ENCODE results near the gene TRAK1. TPM values are rescaled to one million over a fixed set of nuclear protein-coding genes. Genes with fewer than 3 reads are reported as not detected.

Gene TRAK1
- polyA plus RNA-seq, 3 donors: 6.8 to 16.7 (median 10.5) TPM

- H3K27ac ChIP-seq (ENCODE audit: low read depth, low read length): peak overlapping the region; percentile 87
- WGBS, 3 donors: 36 to 58% (median 36%) methylated on average over 7 of the region's 7 CpGs
Measured at GRCh38 chr3:42066516-42067181, 24.5 kb upstream of the TRAK1 start.

- no peak overlapping the region for H3K27ac ChIP-seq (ENCODE audit: low read depth, low read length)
- 23 to 48% (median 29%) methylated on average over 3 of the region's 3 CpGs for WGBS, 3 donors
Measured at GRCh38 chr3:42067326-42067725, 23.8 kb upstream of the TRAK1 start.

- H3K27ac ChIP-seq (ENCODE audit: low read depth, low read length): no peak overlapping the region
- 86 to 90% (median 90%) methylated on average over 7 of the region's 7 CpGs for WGBS, 3 donors
Measured at GRCh38 chr3:42068303-42069088, 22.7 kb upstream of the TRAK1 start.

GRCh38 chr3:42070089-42070488 is 21.1 kb upstream of the TRAK1 start:
- H3K27ac ChIP-seq (ENCODE audit: low read depth, low read length): no peak overlapping the region
- WGBS, 3 donors: 96 to 98% (median 97%) methylated on average over 2 of the region's 2 CpGs

GRCh38 chr3:42070524-42070923 is 20.6 kb upstream of the TRAK1 start:
- H3K27ac ChIP-seq (ENCODE audit: low read depth, low read length): no peak overlapping the region
- WGBS, 3 donors: 93 to 95% (median 95%) methylated on average over 1 of the region's 1 CpG

GRCh38 chr3:42071904-42072812 is 19.0 kb upstream of the TRAK1 start:
- H3K27ac ChIP-seq (ENCODE audit: low read depth, low read length): peak overlapping the region; percentile 3
- 4 to 13% (median 4%) methylated on average over 17 of the region's 17 CpGs for WGBS, 3 donors

GRCh38 chr3:42072831-42073301 is 18.3 kb upstream of the TRAK1 start:
- 30 to 58% (median 34%) methylated on average over 7 of the region's 7 CpGs for WGBS, 3 donors
- H3K27ac ChIP-seq (ENCODE audit: low read depth, low read length): no peak overlapping the region

- no peak overlapping the region for H3K27ac ChIP-seq (ENCODE audit: low read depth, low read length)
- WGBS, 3 donors: 76 to 92% (median 86%) methylated on average over 5 of the region's 5 CpGs
Measured at GRCh38 chr3:42077785-42078184, 13.4 kb upstream of the TRAK1 start.

GRCh38 chr3:42078677-42079076 is 12.5 kb upstream of the TRAK1 start:
- WGBS, 3 donors: 93 to 96% (median 95%) methylated on average over 3 of the region's 3 CpGs
- H3K27ac ChIP-seq (ENCODE audit: low read depth, low read length): no peak overlapping the region

- peak overlapping the region; percentile 52 for H3K27ac ChIP-seq (ENCODE audit: low read depth, low read length)
- 68 to 87% (median 73%) methylated on average over 13 of the region's 13 CpGs for WGBS, 3 donors
Measured at GRCh38 chr3:42079701-42080452, 11.3 kb upstream of the TRAK1 start.

- H3K27ac ChIP-seq (ENCODE audit: low read depth, low read length): peak overlapping the region; percentile 52
- 71 to 85% (median 78%) methylated on average over 1 of the region's 1 CpG for WGBS, 3 donors
Measured at GRCh38 chr3:42080453-42080872, 10.7 kb upstream of the TRAK1 start.

GRCh38 chr3:42081838-42082473 is 9.2 kb upstream of the TRAK1 start:
- no peak overlapping the region for H3K27ac ChIP-seq (ENCODE audit: low read depth, low read length)
- 65 to 87% (median 68%) methylated on average over 7 of the region's 7 CpGs for WGBS, 3 donors

GRCh38 chr3:42084586-42084985 is 6.6 kb upstream of the TRAK1 start:
- no peak overlapping the region for H3K27ac ChIP-seq (ENCODE audit: low read depth, low read length)
- WGBS, 3 donors: 83 to 85% (median 83%) methylated on average over 3 of the region's 3 CpGs

- 83 to 89% (median 88%) methylated on average over 11 of the region's 11 CpGs for WGBS, 3 donors
- H3K27ac ChIP-seq (ENCODE audit: low read depth, low read length): no peak overlapping the region
Measured at GRCh38 chr3:42085641-42086376, 5.3 kb upstream of the TRAK1 start.

- no peak overlapping the region for H3K27ac ChIP-seq (ENCODE audit: low read depth, low read length)
- WGBS, 3 donors: 91 to 96% (median 93%) methylated on average over 11 of the region's 11 CpGs
Measured at GRCh38 chr3:42088803-42089530, 2.2 kb upstream of the TRAK1 start.

GRCh38 chr3:42092006-42092405 is 849 bp downstream of the TRAK1 start:
- 88 to 94% (median 88%) methylated on average over 3 of the region's 3 CpGs for WGBS, 3 donors

More at GRCh38 chr3:42092006-42092405, 849 bp downstream of the TRAK1 start:
- H3K27ac ChIP-seq (ENCODE audit: low read depth, low read length): no peak overlapping the region

Measured in adipose tissue (tissue), 3 donors.